ENCODE data around the gene TAPT1. TPM values are rescaled to one million over a fixed set of nuclear protein-coding genes. Genes with fewer than 3 reads are reported as not detected.

The TAPT1 gene
- total RNA-seq, 6 experiments from 2014 or later = 10.8 to 57.3 (median 40.1) TPM

- Histone ChIP-seq H3K27me3 (no peaks in the 10 kb centered on the region), H3K27ac (no peak overlapping the region), H3K36me3 (peaks cover 0 to 4% (median 0%) of the 10 kb centered on the region in 4 donors), H3K9me3 (no peaks in the 10 kb centered on the region), H3K4me3 (no peak overlapping the region), H3K4me1 (peaks cover 0 to 7% (median 0%) of the 10 kb centered on the region in 4 donors)
- TF ChIP-seq CTCF (IDR thresholded peaks at IDR 0.05) = no peak
- WGBS (ENCODE audit: insufficient coverage, low coverage, low lambda C conversion rate, missing lambda C conversion rate) = 83% methylated on average over 2 of the region's 2 CpGs
- intact Hi-C loops (cut with DNase I) = no loop called here
- ATAC-seq = no peak
- DNase-seq = no peak
Measured at GRCh38 chr4:16255730-16256129, 29.5 kb upstream of the TAPT1 start.

- Histone ChIP-seq H3K27ac (no peak overlapping the region), H3K9me3 (no peaks in the 10 kb centered on the region), H3K4me3 (no peak overlapping the region), H3K4me1 (peaks cover 0 to 12% (median 0%) of the 10 kb centered on the region in 4 donors), H3K36me3 (peaks cover 0 to 4% (median 0%) of the 10 kb centered on the region in 4 donors), H3K27me3 (no peaks in the 10 kb centered on the region)
- intact Hi-C loops (cut with DNase I) = no loop called here
- DNase-seq (no peak), ATAC-seq (no peak)
- TF ChIP-seq CTCF (IDR thresholded peaks at IDR 0.05) (no peak), POLR2A (IDR thresholded peaks at IDR 0.05) (no peak)
- WGBS (ENCODE audit: insufficient coverage, low coverage, low lambda C conversion rate, missing lambda C conversion rate) = 77% methylated on average over 2 of the region's 2 CpGs
Measured at GRCh38 chr4:16253127-16253960, 27.1 kb upstream of the TAPT1 start.

DNA sequence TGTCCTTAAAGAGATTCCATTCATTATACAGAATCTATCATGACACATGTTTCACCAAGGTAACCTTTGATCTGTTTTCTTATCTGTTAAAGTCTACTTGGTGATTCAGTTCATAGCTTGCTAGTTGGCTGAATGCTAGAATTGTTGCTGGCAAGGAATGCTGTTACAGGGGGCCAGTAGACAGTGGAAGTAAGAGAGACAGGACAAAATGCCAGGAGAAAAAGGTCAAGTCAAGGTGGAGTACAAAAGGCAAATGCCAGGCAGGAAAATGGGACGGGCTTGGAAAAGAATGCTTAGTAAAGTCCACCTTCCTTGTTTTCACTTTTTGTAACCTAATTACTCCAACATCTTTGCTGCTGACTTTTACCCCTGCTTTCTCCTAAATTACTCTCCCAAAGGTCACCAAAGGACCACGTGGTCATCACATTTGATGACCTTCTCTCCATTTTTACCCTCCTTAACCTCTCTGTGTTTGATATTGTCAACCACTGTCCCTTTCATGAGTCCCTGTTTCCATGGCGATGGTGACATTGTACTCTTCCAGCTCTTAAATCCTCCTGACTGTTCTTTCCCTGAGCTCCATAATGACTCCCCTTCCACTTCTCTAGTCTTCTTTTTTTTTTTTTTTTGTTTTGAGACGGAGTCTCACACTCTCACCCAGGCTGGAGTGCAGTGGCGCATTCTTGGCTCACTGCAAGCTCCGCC lies 24.5 kb upstream of the TAPT1 start:
- ATAC-seq = peak; percentile 84 to 98 (median 95)
- WGBS (ENCODE audit: insufficient coverage, low coverage, low lambda C conversion rate, missing lambda C conversion rate) = 65% methylated on average over 6 of the region's 6 CpGs
- peak overlapping the region in 1 of 3 donors; percentile 24 for H3K27ac ChIP-seq
- intact Hi-C loops (cut with DNase I) = no loop called here
- TF ChIP-seq POLR2A (IDR thresholded peaks at IDR 0.05) (no peak), CTCF (IDR thresholded peaks at IDR 0.05) (no peak)
- H3K27me3 ChIP-seq = no peaks in the 10 kb centered on the region
- DNase-seq = peak in 1 of 3 donors; percentile 65
- no peaks in the 10 kb centered on the region for H3K9me3 ChIP-seq
- peaks cover 0 to 12% (median 0%) of the 10 kb centered on the region in 4 donors for H3K4me1 ChIP-seq
- H3K36me3 ChIP-seq = peaks cover 0 to 4% (median 0%) of the 10 kb centered on the region in 4 donors
- no peak overlapping the region for H3K4me3 ChIP-seq

DNA sequence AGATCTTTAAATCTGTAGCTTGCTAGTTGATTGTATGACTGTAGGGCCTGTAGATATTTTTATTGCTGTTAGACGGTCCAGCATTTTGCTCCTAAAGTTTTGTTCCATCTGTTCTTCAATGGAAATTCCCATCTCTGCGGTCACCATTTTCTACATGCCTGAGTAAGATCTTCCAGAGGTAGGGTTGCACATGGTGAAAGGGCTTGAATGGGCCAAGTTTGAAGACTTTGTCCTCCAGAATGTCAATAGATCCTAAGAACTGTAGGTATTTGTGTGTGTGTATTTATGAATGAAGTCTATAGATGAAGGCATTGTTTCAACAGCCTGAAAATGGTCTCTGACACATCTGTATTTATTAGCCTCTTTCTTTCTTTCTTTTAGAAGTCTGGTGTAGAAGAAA lies 22.3 kb upstream of the TAPT1 start:
- no peak for TF ChIP-seq POLR2A (IDR thresholded peaks at IDR 0.05)
- TF ChIP-seq CTCF (IDR thresholded peaks at IDR 0.05) = no peak
- WGBS (ENCODE audit: insufficient coverage, low coverage, low lambda C conversion rate, missing lambda C conversion rate) = 100% methylated on average over 2 of the region's 2 CpGs
- Histone ChIP-seq H3K27ac (no peak overlapping the region), H3K36me3 (peaks cover 0 to 4% (median 0%) of the 10 kb centered on the region in 4 donors), H3K9me3 (no peaks in the 10 kb centered on the region), H3K27me3 (no peaks in the 10 kb centered on the region), H3K4me3 (no peak overlapping the region), H3K4me1 (peaks cover 0 to 12% (median 0%) of the 10 kb centered on the region in 4 donors)
- intact Hi-C loops (cut with DNase I) = no loop called here
- ATAC-seq (no peak), DNase-seq (no peak)
